Islet precursor cell (in vitro differentiated cells): ENCODE data around the gene BAG1.

Experiments
- DNase-seq: peaks from one replicate; pipeline ENCODE4 v3.0.0-alpha.2; 2018

The BAG1 gene

GRCh38 chr9:33239921-33240320 is 24.6 kb downstream of the BAG1 start, which contains the start of gene SPINK4:
Gene SPINK4, plus strand, starts transcription at chr9:33240167. Its CDS starts 42 bp downstream, at chr9:33240209.
- no peak for DNase-seq

GRCh38 chr9:33236571-33236970 is 27.9 kb downstream of the BAG1 start:
- DNase-seq: no peak

GRCh38 chr9:33234511-33235467 is 29.7 kb downstream of the BAG1 start:
- no peak for DNase-seq

GRCh38 chr9:33233626-33234342 is 30.7 kb downstream of the BAG1 start:
- DNase-seq: no peak

GRCh38 chr9:33232815-33233214 is 31.7 kb downstream of the BAG1 start:
- no peak for DNase-seq

GRCh38 chr9:33231623-33231942 is 32.9 kb downstream of the BAG1 start:
- no peak for DNase-seq

GRCh38 chr9:33230756-33231622 is 33.5 kb downstream of the BAG1 start:
- peak; percentile 69 for DNase-seq

GRCh38 chr9:33229359-33230114 is 35.0 kb downstream of the BAG1 start:
- DNase-seq: peak; percentile 81

- no peak for DNase-seq
Observed at GRCh38 chr9:33228606-33229005, 35.9 kb downstream of the BAG1 start.

GRCh38 chr9:33227741-33228140 is 36.8 kb downstream of the BAG1 start:
- DNase-seq: no peak

- DNase-seq: no peak
Observed at GRCh38 chr9:33227008-33227398, 37.5 kb downstream of the BAG1 start.

GRCh38 chr9:33225319-33226147 is 39.0 kb downstream of the BAG1 start:
- peak; percentile 68 for DNase-seq

- no peak for DNase-seq
Observed at GRCh38 chr9:33223696-33224095, 40.8 kb downstream of the BAG1 start.

- no peak for DNase-seq
Observed at GRCh38 chr9:33222031-33222430, 42.5 kb downstream of the BAG1 start.

GRCh38 chr9:33221568-33221884 is 43.0 kb downstream of the BAG1 start:
- no peak for DNase-seq

GRCh38 chr9:33220681-33221567 is 43.6 kb downstream of the BAG1 start:
- no peak for DNase-seq

GRCh38 chr9:33211695-33212393 is 52.7 kb downstream of the BAG1 start:
- peak; percentile 81 for DNase-seq

GRCh38 chr9:33210006-33210715 is 54.3 kb downstream of the BAG1 start:
- DNase-seq: no peak

GRCh38 chr9:33209394-33209793 is 55.1 kb downstream of the BAG1 start:
- no peak for DNase-seq
